GM19467 (cell line): ENCODE results near the gene DSP.

ENCODE experiments used
- ATAC-seq: cut with Tn5 transposase; IDR thresholded peaks from one replicate; pipeline ENCODE4 v1.9.1; 2021; ENCODE audit warnings: mild to moderate bottlenecking, moderate library complexity; ENCODE audit not compliant: unreplicated experiment

DSP gene

GRCh38 chr6:7541175-7542064 is at the start of gene DSP:
DSP (plus strand) TSS chr6:7541671; CDS start chr6:7541916, 245 bp downstream.
- no peak for ATAC-seq

- no peak for ATAC-seq
Measured at GRCh38 chr6:7493866-7494265, 47.6 kb upstream of the DSP start.

GRCh38 chr6:7494638-7495037 is 46.8 kb upstream of the DSP start:
- ATAC-seq = no peak

GRCh38 chr6:7496266-7496875 is 45.1 kb upstream of the DSP start:
- no peak for ATAC-seq

GRCh38 chr6:7500752-7501282 is 40.7 kb upstream of the DSP start:
- ATAC-seq = no peak

- no peak for ATAC-seq
Measured at GRCh38 chr6:7502743-7503142, 38.7 kb upstream of the DSP start.

GRCh38 chr6:7504041-7504440 is 37.4 kb upstream of the DSP start:
- no peak for ATAC-seq

GRCh38 chr6:7505189-7505699 is 36.2 kb upstream of the DSP start:
- no peak for ATAC-seq

GRCh38 chr6:7507600-7507999 is 33.9 kb upstream of the DSP start:
- no peak for ATAC-seq

- ATAC-seq = no peak
Measured at GRCh38 chr6:7512320-7512719, 29.2 kb upstream of the DSP start.

- no peak for ATAC-seq
Measured at GRCh38 chr6:7513529-7513928, 27.9 kb upstream of the DSP start.

GRCh38 chr6:7515363-7515762 is 26.1 kb upstream of the DSP start:
- no peak for ATAC-seq

- ATAC-seq = no peak
Measured at GRCh38 chr6:7518877-7519276, 22.6 kb upstream of the DSP start.

- no peak for ATAC-seq
Measured at GRCh38 chr6:7522873-7523272, 18.6 kb upstream of the DSP start.

GRCh38 chr6:7523922-7524321 is 17.5 kb upstream of the DSP start:
- ATAC-seq = no peak

- ATAC-seq = no peak
Measured at GRCh38 chr6:7526755-7527154, 14.7 kb upstream of the DSP start.

- ATAC-seq = no peak
Measured at GRCh38 chr6:7528565-7528964, 12.9 kb upstream of the DSP start.

- no peak for ATAC-seq
Measured at GRCh38 chr6:7529141-7529540, 12.3 kb upstream of the DSP start.

GRCh38 chr6:7532232-7532631 is 9.2 kb upstream of the DSP start:
- no peak for ATAC-seq

- ATAC-seq = no peak
Measured at GRCh38 chr6:7532821-7533220, 8.7 kb upstream of the DSP start.

- no peak for ATAC-seq
Measured at GRCh38 chr6:7534192-7534591, 7.3 kb upstream of the DSP start.

- ATAC-seq = no peak
Measured at GRCh38 chr6:7535498-7535897, 6.0 kb upstream of the DSP start.
